Epithelial cell of esophagus (primary cell): ENCODE data around the gene SKI.

Experiments used
- DNase-seq: peaks from one replicate; pipeline ENCODE4 v3.0.0; 2010; ENCODE audit warnings: low read depth
- H3K4me3 ChIP-seq: 2 replicates; pipeline ENCODE4 v1.5.1; 2011; ENCODE audit warnings: mild to moderate bottlenecking, low read length, control low read depth
- CTCF ChIP-seq: IDR thresholded peaks from 2 replicates; pipeline ENCODE4 v1.5.1; 2011; ENCODE audit warnings: low read depth, mild to moderate bottlenecking, low read length, control low read depth, inconsistent platforms; ENCODE audit not compliant: insufficient read depth; ENCODE audit errors: missing control alignments

SKI gene

GRCh38 chr1:2269193-2269921, 41.2 kb downstream of the SKI start:
- no peak for DNase-seq
- TF ChIP-seq CTCF, result no peak
- no peak overlapping the region for H3K4me3 ChIP-seq

- DNase-seq, result no peak
- no peak overlapping the region for H3K4me3 ChIP-seq
- no peak for TF ChIP-seq CTCF
Observed at GRCh38 chr1:2269922-2270259, 41.8 kb downstream of the SKI start.

GRCh38 chr1:2270260-2271100, 42.4 kb downstream of the SKI start:
- no peak for DNase-seq
- no peak overlapping the region for H3K4me3 ChIP-seq
- no peak for TF ChIP-seq CTCF

- H3K4me3 ChIP-seq, result no peak overlapping the region
- no peak for TF ChIP-seq CTCF
- no peak for DNase-seq
Observed at GRCh38 chr1:2271211-2271721, 43.1 kb downstream of the SKI start.

- no peak for DNase-seq
- no peak for TF ChIP-seq CTCF
- H3K4me3 ChIP-seq, result no peak overlapping the region
Observed at GRCh38 chr1:2271841-2272655, 43.9 kb downstream of the SKI start.

GRCh38 chr1:2272686-2273400, 44.7 kb downstream of the SKI start:
- H3K4me3 ChIP-seq, result no peak overlapping the region
- DNase-seq, result no peak
- no peak for TF ChIP-seq CTCF
